ENCODE results near the gene ZNF132. TPM values are rescaled to one million over a fixed set of nuclear protein-coding genes. Genes with fewer than 3 reads are reported as not detected.

Gene ZNF132
- total and polyA plus RNA-seq, 9 of the 15 experiments (the other 6 are each of a cell fraction or from before 2014, with no cell fraction given), result 0.03 to 0.42 (median 0.10) TPM; not detected in 5

GRCh38 chr19:58475714-58476497 lies 36.0 kb upstream of the ZNF132 start, which contains the start of gene ZNF446 (continued):
- TF ChIP-seq CHD7 (IDR thresholded peaks at IDR 0.05; ENCODE audit: low read depth, low read length) (no peak), PHF20 (IDR thresholded peaks at IDR 0.05; ENCODE audit: partially characterized antibody) (peak; percentile 30), STAT5A (IDR thresholded peaks at IDR 0.05; ENCODE audit: borderline replicate concordance, low read length) (no peak), SAFB2 (IDR thresholded peaks at IDR 0.05; ENCODE audit: borderline replicate concordance, low read depth, low read length, severe bottlenecking) (no peak), ZNF197 (CRISPR knock-in tag; IDR thresholded peaks at IDR 0.05; ENCODE audit: low read depth) (no peak), SMARCE1 (IDR thresholded peaks at IDR 0.05) (no peak), MXD1 (CRISPR knock-in tag; IDR thresholded peaks at IDR 0.05; ENCODE audit: borderline replicate concordance, poor library complexity, severe bottlenecking) (no peak)
- TF ChIP-seq, protein P1, sequence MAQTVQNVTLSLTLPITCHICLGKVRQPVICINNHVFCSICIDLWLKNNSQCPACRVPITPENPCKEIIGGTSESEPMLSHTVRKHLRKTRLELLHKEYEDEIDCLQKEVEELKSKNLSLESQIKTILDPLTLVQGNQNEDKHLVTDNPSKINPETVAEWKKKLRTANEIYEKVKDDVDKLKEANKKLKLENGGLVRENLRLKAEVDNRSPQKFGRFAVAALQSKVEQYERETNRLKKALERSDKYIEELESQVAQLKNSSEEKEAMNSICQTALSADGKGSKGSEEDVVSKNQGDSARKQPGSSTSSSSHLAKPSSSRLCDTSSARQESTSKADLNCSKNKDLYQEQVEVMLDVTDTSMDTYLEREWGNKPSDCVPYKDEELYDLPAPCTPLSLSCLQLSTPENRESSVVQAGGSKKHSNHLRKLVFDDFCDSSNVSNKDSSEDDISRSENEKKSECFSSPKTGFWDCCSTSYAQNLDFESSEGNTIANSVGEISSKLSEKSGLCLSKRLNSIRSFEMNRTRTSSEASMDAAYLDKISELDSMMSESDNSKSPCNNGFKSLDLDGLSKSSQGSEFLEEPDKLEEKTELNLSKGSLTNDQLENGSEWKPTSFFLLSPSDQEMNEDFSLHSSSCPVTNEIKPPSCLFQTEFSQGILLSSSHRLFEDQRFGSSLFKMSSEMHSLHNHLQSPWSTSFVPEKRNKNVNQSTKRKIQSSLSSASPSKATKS (CRISPR knock-in tag; IDR thresholded peaks at IDR 0.05), result no peak
- TF ChIP-seq, protein P2, sequence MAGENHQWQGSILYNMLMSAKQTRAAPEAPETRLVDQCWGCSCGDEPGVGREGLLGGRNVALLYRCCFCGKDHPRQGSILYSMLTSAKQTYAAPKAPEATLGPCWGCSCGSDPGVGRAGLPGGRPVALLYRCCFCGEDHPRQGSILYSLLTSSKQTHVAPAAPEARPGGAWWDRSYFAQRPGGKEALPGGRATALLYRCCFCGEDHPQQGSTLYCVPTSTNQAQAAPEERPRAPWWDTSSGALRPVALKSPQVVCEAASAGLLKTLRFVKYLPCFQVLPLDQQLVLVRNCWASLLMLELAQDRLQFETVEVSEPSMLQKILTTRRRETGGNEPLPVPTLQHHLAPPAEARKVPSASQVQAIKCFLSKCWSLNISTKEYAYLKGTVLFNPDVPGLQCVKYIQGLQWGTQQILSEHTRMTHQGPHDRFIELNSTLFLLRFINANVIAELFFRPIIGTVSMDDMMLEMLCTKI (IDR thresholded peaks at IDR 0.05; ENCODE audit: partially characterized antibody), result no peak

Data from K562 (cell line).